HEK293 (cell line): ENCODE measurements around the gene TNS1.

ENCODE experiments used
- CTCF ChIA-PET: fragments of 350-600 bp; formaldehyde crosslinking; extraction: SDS; loops from one replicate; lab custom pipeline; 2021; ENCODE audit warnings: antibody characterized with exemption; lab: Yijun Ruan, JAX
- POLR2A ChIA-PET: fragments of 300-600 bp; formaldehyde crosslinking; extraction: SDS; loops from one replicate; lab custom pipeline; 2020; ENCODE audit warnings: antibody characterized with exemption, inconsistent platforms; lab: Yijun Ruan, JAX
- H3K27ac ChIP-seq: fragments of 200-500 bp; sonication (Bioruptor generic); 2 replicates; pipeline ENCODE4 v1.5.1; 2014; ENCODE audit warnings: low read depth, low read length, control low read depth, inconsistent platforms; ENCODE audit errors: extremely low read depth
- H3K36me3 ChIP-seq, 2 experiments: fragments of 200-500 bp in 1 of 2; sonication (Bioruptor generic) in 1 of 2; 1 replicate in 1 of 2; 2 replicates in 1 of 2; pipeline ENCODE4 v1.5.1; 2014 to 2017; ENCODE audit warnings: inconsistent platforms in 2 of 2, low read length in 2 of 2; ENCODE audit not compliant: control insufficient read depth in 2 of 2, insufficient read depth in 1 of 2
- H3K4me1 ChIP-seq: fragments of 200-500 bp; sonication (Bioruptor generic); 2 replicates; pipeline ENCODE4 v1.5.1; 2014; ENCODE audit warnings: mild to moderate bottlenecking, low read length, inconsistent platforms; ENCODE audit not compliant: control insufficient read depth, insufficient read depth
- H3K4me3 ChIP-seq: 2 replicates; pipeline ENCODE4 v1.5.1; 2011; ENCODE audit warnings: low read depth, mild to moderate bottlenecking, control low read depth, low read length, moderate library complexity
- H3K9me3 ChIP-seq: fragments of 200-500 bp; sonication (Bioruptor generic); 2 replicates; pipeline ENCODE4 v1.5.1; 2014; ENCODE audit warnings: low read depth, low read length, inconsistent platforms; ENCODE audit not compliant: control insufficient read depth, insufficient read depth
- GLIS1 ChIP-seq: fragments of 450-650 bp; formaldehyde crosslinking; IDR thresholded peaks from 2 replicates; pipeline ENCODE4 v1.5.1; 2016; ENCODE audit warnings: missing biosample characterization, missing genetic modification characterization
- INSM2 ChIP-seq: fragments of 450-650 bp; formaldehyde crosslinking; IDR thresholded peaks from 2 replicates; pipeline ENCODE4 v1.5.1; 2016; ENCODE audit warnings: missing biosample characterization, missing genetic modification characterization
- KLF9 ChIP-seq: fragments of 450-650 bp; formaldehyde crosslinking; IDR thresholded peaks from 2 replicates; pipeline ENCODE4 v1.5.1; 2016; ENCODE audit warnings: missing biosample characterization, missing genetic modification characterization, low read depth
- PRDM6 ChIP-seq: fragments of 450-650 bp; formaldehyde crosslinking; IDR thresholded peaks from 2 replicates; pipeline ENCODE4 v1.5.1; 2017; ENCODE audit warnings: missing biosample characterization, missing genetic modification characterization
- SALL2 ChIP-seq: fragments of 450-650 bp; formaldehyde crosslinking; IDR thresholded peaks from 2 replicates; pipeline ENCODE4 v1.5.0; 2017; ENCODE audit warnings: missing biosample characterization, mild to moderate bottlenecking, missing genetic modification characterization, borderline replicate concordance
- ZBTB11 ChIP-seq: fragments of 450-650 bp; formaldehyde crosslinking; conservative IDR thresholded peaks from 2 replicates; pipeline ENCODE4 v1.5.1; 2016; ENCODE audit warnings: low read depth, missing biosample characterization, missing genetic modification characterization
- ZBTB20 ChIP-seq: fragments of 450-650 bp; formaldehyde crosslinking; IDR thresholded peaks from 2 replicates; pipeline ENCODE4 v1.5.1; 2016; ENCODE audit warnings: missing biosample characterization, missing genetic modification characterization
- ZFHX2 ChIP-seq: fragments of 450-650 bp; formaldehyde crosslinking; conservative IDR thresholded peaks from 2 replicates; pipeline ENCODE4 v1.5.1; 2016; ENCODE audit warnings: missing biosample characterization, missing genetic modification characterization
- ZFP41 ChIP-seq: fragments of 450-650 bp; formaldehyde crosslinking; IDR thresholded peaks from 2 replicates; pipeline ENCODE4 v1.5.1; 2016; ENCODE audit warnings: missing biosample characterization, missing genetic modification characterization, borderline replicate concordance
- ZIC2 ChIP-seq: fragments of 450-650 bp; formaldehyde crosslinking; IDR thresholded peaks from 2 replicates; pipeline ENCODE4 v1.5.1; 2016; ENCODE audit warnings: missing biosample characterization, missing genetic modification characterization
- ZNF138 ChIP-seq: fragments of 450-650 bp; formaldehyde crosslinking; IDR thresholded peaks from 2 replicates; pipeline ENCODE4 v1.5.1; 2016; ENCODE audit warnings: missing biosample characterization, missing genetic modification characterization, borderline replicate concordance
- ZNF335 ChIP-seq: fragments of 450-650 bp; formaldehyde crosslinking; conservative IDR thresholded peaks from 2 replicates; pipeline ENCODE4 v1.5.1; 2016; ENCODE audit warnings: missing biosample characterization, missing genetic modification characterization
- ZNF391 ChIP-seq: fragments of 450-650 bp; formaldehyde crosslinking; IDR thresholded peaks from 2 replicates; pipeline ENCODE4 v1.5.1; 2016; ENCODE audit warnings: low read depth, missing biosample characterization, missing genetic modification characterization, borderline replicate concordance
- ZNF610 ChIP-seq: fragments of 450-650 bp; formaldehyde crosslinking; IDR thresholded peaks from 2 replicates; pipeline ENCODE4 v1.5.1; 2016; ENCODE audit warnings: missing biosample characterization, missing genetic modification characterization, borderline replicate concordance
- ZNF747 ChIP-seq: fragments of 450-650 bp; formaldehyde crosslinking; IDR thresholded peaks from 2 replicates; pipeline ENCODE4 v1.5.1; 2016; ENCODE audit warnings: missing biosample characterization, missing genetic modification characterization
- ZSCAN30 ChIP-seq: fragments of 450-650 bp; IDR thresholded peaks from 2 replicates; pipeline ENCODE4 v1.5.1; 2018; ENCODE audit warnings: missing biosample characterization, mild to moderate bottlenecking, missing genetic modification characterization, moderate library complexity
- ZSCAN5A ChIP-seq: fragments of 450-650 bp; formaldehyde crosslinking; IDR thresholded peaks from 2 replicates; pipeline ENCODE4 v1.5.1; 2016; ENCODE audit warnings: missing biosample characterization, missing genetic modification characterization
- TF ChIP-seq, protein P1 (sequence below): fragments of 450-650 bp; formaldehyde crosslinking; IDR thresholded peaks from 2 replicates; pipeline ENCODE4 v1.5.1; 2016; ENCODE audit warnings: missing biosample characterization, missing genetic modification characterization
- TF ChIP-seq, protein P2 (sequence below): IDR thresholded peaks from 2 replicates; pipeline ENCODE4 v1.6.1; 2011; ENCODE audit warnings: mild to moderate bottlenecking, low read depth, low read length, borderline replicate concordance

The TNS1 gene

DNA sequence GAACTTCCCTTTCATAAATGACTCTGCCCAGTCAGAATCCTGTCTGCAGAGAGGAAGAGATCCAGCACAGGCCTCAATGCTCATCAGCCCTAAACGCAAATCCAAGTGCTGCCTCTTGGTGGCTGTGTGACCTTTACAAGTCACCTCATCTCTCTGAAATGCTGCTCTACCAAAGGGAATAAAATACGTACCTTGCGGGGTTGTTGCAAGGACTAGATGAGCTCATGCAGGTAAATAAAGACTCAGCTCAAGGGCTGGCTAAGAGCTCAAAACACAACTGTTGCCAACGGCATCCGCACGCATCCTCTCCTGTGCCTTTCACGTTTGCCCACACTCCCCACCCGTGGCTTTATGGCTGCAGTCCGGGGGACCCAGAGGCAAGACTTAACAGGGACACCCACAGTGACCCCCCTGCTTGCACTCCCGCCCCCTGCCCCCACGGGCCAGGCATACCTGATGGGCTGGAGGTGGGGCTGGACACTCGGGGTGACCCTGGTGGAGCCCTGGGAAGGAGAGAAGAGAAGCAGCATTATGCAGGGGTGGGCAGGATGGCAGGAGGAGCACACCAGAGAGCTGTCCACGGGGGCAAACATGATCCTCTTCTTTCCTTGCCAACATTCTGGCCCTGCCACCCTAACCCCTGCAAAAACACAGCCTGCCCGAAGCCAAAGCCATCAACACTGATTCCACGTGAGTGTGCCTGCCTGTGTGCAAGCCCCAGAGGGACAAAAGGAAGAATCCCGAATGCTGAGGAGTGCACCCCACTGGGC is 102.6 kb downstream of the TNS1 start:
- POLR2A ChIA-PET, result no interaction called here
- CTCF ChIA-PET, result interaction anchor here (0.6 to 4.6 kb wide), 14 partner anchors 10 to 388 kb away, joined by 3 to 41 read pairs (median 6); no protein-coding TSS in a partner anchor
- Histone ChIP-seq H3K27ac (no peak overlapping the region), H3K4me1 (no peaks in the 10 kb centered on the region), H3K9me3 (no peaks in the 10 kb centered on the region), H3K4me3 (no peak overlapping the region), H3K36me3 (no peaks in the 10 kb centered on the region)
- peak; percentile 42 for TF ChIP-seq GLIS1 (tag by site-specific recombination)
- no peak for TF ChIP-seq ZNF391 (tag by site-specific recombination)

GRCh38 chr2:217899231-217900009 is 103.4 kb downstream of the TNS1 start:
- POLR2A ChIA-PET, result no interaction called here
- H3K27ac ChIP-seq, result no peak overlapping the region
- TF ChIP-seq ZSCAN5A (tag by site-specific recombination), result no peak
- TF ChIP-seq ZNF610 (tag by site-specific recombination), result no peak
- no peak for TF ChIP-seq INSM2 (tag by site-specific recombination)
- no peak for TF ChIP-seq ZBTB11 (tag by site-specific recombination)
- TF ChIP-seq, protein P1, sequence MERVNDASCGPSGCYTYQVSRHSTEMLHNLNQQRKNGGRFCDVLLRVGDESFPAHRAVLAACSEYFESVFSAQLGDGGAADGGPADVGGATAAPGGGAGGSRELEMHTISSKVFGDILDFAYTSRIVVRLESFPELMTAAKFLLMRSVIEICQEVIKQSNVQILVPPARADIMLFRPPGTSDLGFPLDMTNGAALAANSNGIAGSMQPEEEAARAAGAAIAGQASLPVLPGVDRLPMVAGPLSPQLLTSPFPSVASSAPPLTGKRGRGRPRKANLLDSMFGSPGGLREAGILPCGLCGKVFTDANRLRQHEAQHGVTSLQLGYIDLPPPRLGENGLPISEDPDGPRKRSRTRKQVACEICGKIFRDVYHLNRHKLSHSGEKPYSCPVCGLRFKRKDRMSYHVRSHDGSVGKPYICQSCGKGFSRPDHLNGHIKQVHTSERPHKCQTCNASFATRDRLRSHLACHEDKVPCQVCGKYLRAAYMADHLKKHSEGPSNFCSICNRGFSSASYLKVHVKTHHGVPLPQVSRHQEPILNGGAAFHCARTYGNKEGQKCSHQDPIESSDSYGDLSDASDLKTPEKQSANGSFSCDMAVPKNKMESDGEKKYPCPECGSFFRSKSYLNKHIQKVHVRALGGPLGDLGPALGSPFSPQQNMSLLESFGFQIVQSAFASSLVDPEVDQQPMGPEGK (tag by site-specific recombination), result peak; percentile 68
- TF ChIP-seq ZNF335 (tag by site-specific recombination), result no peak
- TF ChIP-seq, protein P2, sequence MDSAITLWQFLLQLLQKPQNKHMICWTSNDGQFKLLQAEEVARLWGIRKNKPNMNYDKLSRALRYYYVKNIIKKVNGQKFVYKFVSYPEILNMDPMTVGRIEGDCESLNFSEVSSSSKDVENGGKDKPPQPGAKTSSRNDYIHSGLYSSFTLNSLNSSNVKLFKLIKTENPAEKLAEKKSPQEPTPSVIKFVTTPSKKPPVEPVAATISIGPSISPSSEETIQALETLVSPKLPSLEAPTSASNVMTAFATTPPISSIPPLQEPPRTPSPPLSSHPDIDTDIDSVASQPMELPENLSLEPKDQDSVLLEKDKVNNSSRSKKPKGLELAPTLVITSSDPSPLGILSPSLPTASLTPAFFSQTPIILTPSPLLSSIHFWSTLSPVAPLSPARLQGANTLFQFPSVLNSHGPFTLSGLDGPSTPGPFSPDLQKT, result no peak
- no peak for TF ChIP-seq SALL2 (tag by site-specific recombination)
- TF ChIP-seq ZNF747 (tag by site-specific recombination), result no peak
- no peak for TF ChIP-seq PRDM6
- TF ChIP-seq ZIC2 (tag by site-specific recombination), result no peak
- peak; percentile 23; the same call in 1 of the 2 replicates for TF ChIP-seq KLF9 (tag by site-specific recombination)
- no peak for TF ChIP-seq ZSCAN30
- TF ChIP-seq ZNF138 (tag by site-specific recombination), result no peak
- no peak for TF ChIP-seq ZFP41 (tag by site-specific recombination)
- peak; percentile 30 for TF ChIP-seq ZFHX2 (tag by site-specific recombination)
- TF ChIP-seq ZBTB20, result no peak

More at GRCh38 chr2:217899231-217900009, 103.4 kb downstream of the TNS1 start:
- CTCF ChIA-PET, result interaction anchor here (0.6 to 4.6 kb wide), 30 partner anchors 9 to 647 kb away, joined by 3 to 41 read pairs (median 4); no protein-coding TSS in a partner anchor
- Histone ChIP-seq H3K4me3 (no peak overlapping the region), H3K9me3 (no peaks in the 10 kb centered on the region), H3K36me3 (peaks cover 0 to 3% of the 10 kb centered on the region in 2 experiments; a peak in 1 of 3 replicates), H3K4me1 (no peaks in the 10 kb centered on the region)
